Measurements from ENCODE around the gene POMT2.

GRCh38 chr14:77279719-77280118 is 41.0 kb downstream of the POMT2 start:
- TF ChIP-seq, protein P1, sequence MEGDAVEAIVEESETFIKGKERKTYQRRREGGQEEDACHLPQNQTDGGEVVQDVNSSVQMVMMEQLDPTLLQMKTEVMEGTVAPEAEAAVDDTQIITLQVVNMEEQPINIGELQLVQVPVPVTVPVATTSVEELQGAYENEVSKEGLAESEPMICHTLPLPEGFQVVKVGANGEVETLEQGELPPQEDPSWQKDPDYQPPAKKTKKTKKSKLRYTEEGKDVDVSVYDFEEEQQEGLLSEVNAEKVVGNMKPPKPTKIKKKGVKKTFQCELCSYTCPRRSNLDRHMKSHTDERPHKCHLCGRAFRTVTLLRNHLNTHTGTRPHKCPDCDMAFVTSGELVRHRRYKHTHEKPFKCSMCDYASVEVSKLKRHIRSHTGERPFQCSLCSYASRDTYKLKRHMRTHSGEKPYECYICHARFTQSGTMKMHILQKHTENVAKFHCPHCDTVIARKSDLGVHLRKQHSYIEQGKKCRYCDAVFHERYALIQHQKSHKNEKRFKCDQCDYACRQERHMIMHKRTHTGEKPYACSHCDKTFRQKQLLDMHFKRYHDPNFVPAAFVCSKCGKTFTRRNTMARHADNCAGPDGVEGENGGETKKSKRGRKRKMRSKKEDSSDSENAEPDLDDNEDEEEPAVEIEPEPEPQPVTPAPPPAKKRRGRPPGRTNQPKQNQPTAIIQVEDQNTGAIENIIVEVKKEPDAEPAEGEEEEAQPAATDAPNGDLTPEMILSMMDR (conservative IDR thresholded peaks at IDR 0.05), result no peak
- TF ChIP-seq ZFX (IDR thresholded peaks at IDR 0.05), result no peak
